Naive thymus-derived CD8-positive, alpha-beta T cell (primary cell): ENCODE measurements around the gene DMBX1. TPM values are rescaled to one million over a fixed set of nuclear protein-coding genes. Genes with fewer than 3 reads are reported as not detected.
A peak's percentile ranks its signal among the peaks of the same experiment; 100 is the strongest.

ENCODE experiments used
- ATAC-seq, 2 donors: fragments of 150-1000 bp; cut with Tn5 transposase in 1 of 2; sonication (Bioruptor Pico), chemical (Tn5 transposase) in 1 of 2; 1 replicate in 1 of 2; 2 replicates in 1 of 2; pipeline ENCODE4 v1.10.0; 2021; ENCODE audit warnings: mild to moderate bottlenecking in 2 of 2, moderate library complexity in 2 of 2
- POLR2A ChIA-PET: fragments of 350-600 bp; sonication (Branson Sonifier 250); formaldehyde crosslinking; loops from one replicate; lab custom pipeline; 2021; ENCODE audit warnings: antibody characterized with exemption; lab: Charles Lee
- DNase-seq, 10 donors: peaks; one replicate each; pipeline versions ENCODE4 v3.0.0 to v3.0.0-alpha.2; 2020 to 2022
- H3K27ac Mint-ChIP-seq, 10 donors: one replicate each; pipeline ENCODE4 v1.8.0; 2020 to 2022; ENCODE audit warnings: mild to moderate bottlenecking in 10 of 10, mixed read lengths in 10 of 10, moderate library complexity in 4 of 10, inconsistent platforms in 1 of 10
- H3K27me3 Mint-ChIP-seq, 5 donors: one replicate each; pipeline ENCODE4 v1.8.0; 2021 to 2022; ENCODE audit warnings: mixed read lengths in 5 of 5
- H3K36me3 Mint-ChIP-seq, 3 donors: one replicate each; pipeline ENCODE4 v1.8.0; 2020 to 2022; ENCODE audit warnings: mixed read lengths in 3 of 3, mild to moderate bottlenecking in 2 of 3, inconsistent platforms in 1 of 3
- H3K4me1 Mint-ChIP-seq, 4 donors: one replicate each; pipeline ENCODE4 v1.8.0; 2021 to 2022; ENCODE audit warnings: mixed read lengths in 4 of 4
- H3K4me3 Mint-ChIP-seq, 10 donors: one replicate each; pipeline ENCODE4 v1.8.0; 2020 to 2022; ENCODE audit warnings: mild to moderate bottlenecking in 10 of 10, mixed read lengths in 10 of 10, moderate library complexity in 6 of 10, inconsistent platforms in 1 of 10
- H3K9me3 Mint-ChIP-seq, 9 donors: one replicate each; pipeline ENCODE4 v1.8.0; 2020 to 2022; ENCODE audit warnings: mixed read lengths in 9 of 9, mild to moderate bottlenecking in 3 of 9, inconsistent platforms in 1 of 9, moderate library complexity in 1 of 9
- polyA plus RNA-seq, 3 donors: library from polyadenylated mRNA; unstranded; fragments of 300-500 nt; fragmentation: Illumina TruSeq; gene quantifications; one replicate each; pipeline ENCODE4 v1.2.3, GENCODE V29; 2021
- total RNA-seq, 8 experiments: library from RNA in 2 of 8; stranded (reverse) in 2 of 8; gene quantifications; one replicate each; pipeline ENCODE4 v1.2.3 and lab custom pipeline; 2021 to 2026

DMBX1 gene
- total and polyA plus RNA-seq, 5 experiments from 2014 or later = not detected

GRCh38 chr1:46451948-46452930 is 37.4 kb upstream of the DMBX1 start:
- Mint-ChIP-seq H3K4me3 (no peak overlapping the region), H3K27ac (peak overlapping the region in 1 of 10 donors; percentile 23), H3K4me1 (peaks cover 8 to 16% (median 11%) of the 10 kb centered on the region in 4 donors), H3K9me3 (no peaks in the 10 kb centered on the region), H3K36me3 (no peaks in the 10 kb centered on the region), H3K27me3 (peaks cover 29 to 91% (median 62%) of the 10 kb centered on the region in 5 donors)
- DNase-seq (no peak), ATAC-seq (no peak)
- POLR2A ChIA-PET = no interaction called here

DNA sequence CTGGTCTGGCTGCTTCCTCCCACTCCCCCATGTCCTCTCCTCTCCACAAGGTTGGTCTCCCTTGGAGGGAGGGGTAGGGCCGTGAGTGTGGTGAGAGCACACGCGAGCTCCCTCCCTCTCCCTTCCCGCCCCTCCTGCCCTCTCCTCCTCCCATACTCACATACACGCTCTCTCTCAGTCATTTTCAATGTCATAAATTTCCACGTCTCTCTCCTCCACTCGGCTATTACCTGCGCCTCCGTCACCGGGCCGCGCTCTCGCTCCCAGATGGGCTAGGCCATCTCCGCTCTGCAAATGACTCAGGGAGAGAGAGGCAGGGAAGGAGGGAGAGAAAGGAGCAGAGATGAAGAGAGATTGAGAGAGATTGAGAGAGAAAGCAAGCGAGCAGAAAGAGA is 36.7 kb upstream of the DMBX1 start:
- Mint-ChIP-seq H3K27ac (peak overlapping the region in 1 of 10 donors; percentile 29), H3K4me1 (peaks cover 3 to 10% (median 8%) of the 10 kb centered on the region in 4 donors), H3K27me3 (peaks cover 25 to 84% (median 56%) of the 10 kb centered on the region in 5 donors), H3K4me3 (no peak overlapping the region), H3K36me3 (no peaks in the 10 kb centered on the region), H3K9me3 (no peaks in the 10 kb centered on the region)
- DNase-seq (no peak), ATAC-seq (no peak)
- POLR2A ChIA-PET = no interaction called here

DNA sequence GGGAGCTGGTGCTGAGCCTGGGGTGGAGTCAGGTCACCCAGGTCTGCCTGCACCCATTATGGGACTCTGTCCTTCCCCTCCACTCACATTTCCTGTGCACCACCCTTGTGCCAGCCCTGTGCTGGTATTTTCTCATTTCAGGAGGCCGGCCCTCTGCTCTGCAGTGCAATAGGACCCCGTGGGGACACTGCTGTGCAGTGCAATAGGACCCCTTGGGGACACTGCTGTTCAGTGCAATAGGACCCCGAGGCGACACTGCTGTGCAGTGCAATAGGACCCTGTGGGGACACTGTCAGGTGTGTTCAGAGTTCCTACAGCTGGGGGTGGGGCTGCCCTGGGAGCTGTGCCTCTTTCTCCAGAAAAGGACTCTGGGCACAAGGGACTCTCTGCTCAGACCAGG is 36.2 kb upstream of the DMBX1 start:
- Mint-ChIP-seq H3K4me3 (no peak overlapping the region), H3K4me1 (peaks cover under 1 to 6% (median 5%) of the 10 kb centered on the region in 4 donors), H3K27me3 (peaks cover 25 to 79% (median 53%) of the 10 kb centered on the region in 5 donors), H3K27ac (no peak overlapping the region), H3K36me3 (no peaks in the 10 kb centered on the region), H3K9me3 (no peaks in the 10 kb centered on the region)
- POLR2A ChIA-PET = no interaction called here
- ATAC-seq (no peak), DNase-seq (no peak)

DNA sequence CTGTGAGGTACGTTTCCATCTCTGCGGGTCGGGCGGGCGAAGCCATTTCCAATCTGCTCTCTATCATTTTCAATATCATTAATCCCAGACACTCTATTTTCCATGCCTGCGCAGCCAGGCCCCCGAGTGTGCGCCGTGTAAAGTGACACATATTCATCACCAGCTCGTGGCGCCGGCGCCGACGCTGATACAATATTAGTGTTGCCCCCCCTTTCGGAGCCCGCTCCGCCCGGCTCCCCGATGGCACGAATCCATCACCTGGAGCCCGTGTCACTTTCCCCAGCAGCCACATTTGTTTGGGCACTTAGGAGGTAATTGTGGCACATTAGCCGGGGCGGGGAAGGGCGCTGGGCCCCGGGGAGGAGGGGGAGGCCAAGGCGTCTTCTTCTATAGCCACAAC is 33.7 kb upstream of the DMBX1 start:
- peaks cover 13 to 76% (median 50%) of the 10 kb centered on the region in 5 donors for H3K27me3 Mint-ChIP-seq
- H3K4me3 Mint-ChIP-seq = no peak overlapping the region
- DNase-seq = no peak
- no peak overlapping the region for H3K27ac Mint-ChIP-seq
- ATAC-seq = no peak
- POLR2A ChIA-PET = no interaction called here
- no peaks in the 10 kb centered on the region for H3K9me3 Mint-ChIP-seq
- H3K36me3 Mint-ChIP-seq = no peaks in the 10 kb centered on the region
- peaks cover 0 to 3% (median under 1%) of the 10 kb centered on the region in 4 donors for H3K4me1 Mint-ChIP-seq

DNA sequence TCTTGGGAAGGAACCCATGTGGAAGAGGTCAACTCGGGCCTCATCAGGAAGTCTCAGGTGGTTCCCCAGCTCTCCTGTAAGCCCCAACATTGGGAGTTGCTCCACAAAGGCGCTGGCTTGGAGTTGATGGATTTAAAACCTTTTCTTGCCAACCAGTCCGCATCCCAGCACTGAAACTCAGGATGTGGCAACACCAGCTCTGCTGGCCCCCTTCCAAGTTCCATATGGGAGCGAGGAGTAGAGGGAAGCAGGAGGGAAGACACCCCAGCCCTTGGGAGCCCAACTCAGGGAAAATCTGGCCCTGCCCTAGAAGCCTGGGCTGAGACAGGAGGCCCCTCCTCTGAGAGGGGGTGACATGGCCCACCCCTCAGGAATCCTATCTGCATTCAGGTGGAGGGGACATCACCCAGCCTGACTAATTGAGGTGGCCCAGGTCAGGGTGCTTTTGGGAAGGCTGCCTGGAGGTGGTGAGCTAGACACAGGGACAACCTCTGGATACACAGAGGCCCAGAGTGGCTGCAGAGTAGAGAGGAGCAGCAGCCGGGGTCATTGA is 33.1 kb upstream of the DMBX1 start:
- no peak overlapping the region for H3K27ac Mint-ChIP-seq
- no peaks in the 10 kb centered on the region for H3K9me3 Mint-ChIP-seq
- H3K4me3 Mint-ChIP-seq = no peak overlapping the region
- no peak for ATAC-seq
- POLR2A ChIA-PET = no interaction called here
- H3K27me3 Mint-ChIP-seq = peaks cover 9 to 72% (median 46%) of the 10 kb centered on the region in 5 donors
- no peak for DNase-seq
- no peaks in the 10 kb centered on the region for H3K36me3 Mint-ChIP-seq
- H3K4me1 Mint-ChIP-seq = peaks cover 0 to 3% (median under 1%) of the 10 kb centered on the region in 4 donors

- no peak overlapping the region for H3K4me3 Mint-ChIP-seq
- no peaks in the 10 kb centered on the region for H3K9me3 Mint-ChIP-seq
- DNase-seq = no peak
- no peaks in the 10 kb centered on the region for H3K36me3 Mint-ChIP-seq
- peaks cover 0 to 3% (median under 1%) of the 10 kb centered on the region in 4 donors for H3K4me1 Mint-ChIP-seq
- H3K27ac Mint-ChIP-seq = no peak overlapping the region
- peaks cover 9 to 72% (median 44%) of the 10 kb centered on the region in 5 donors for H3K27me3 Mint-ChIP-seq
- POLR2A ChIA-PET = no interaction called here
- ATAC-seq = no peak
These were observed 32.5 kb upstream of the DMBX1 start for GRCh38 chr1:46457178-46457577.

DNA sequence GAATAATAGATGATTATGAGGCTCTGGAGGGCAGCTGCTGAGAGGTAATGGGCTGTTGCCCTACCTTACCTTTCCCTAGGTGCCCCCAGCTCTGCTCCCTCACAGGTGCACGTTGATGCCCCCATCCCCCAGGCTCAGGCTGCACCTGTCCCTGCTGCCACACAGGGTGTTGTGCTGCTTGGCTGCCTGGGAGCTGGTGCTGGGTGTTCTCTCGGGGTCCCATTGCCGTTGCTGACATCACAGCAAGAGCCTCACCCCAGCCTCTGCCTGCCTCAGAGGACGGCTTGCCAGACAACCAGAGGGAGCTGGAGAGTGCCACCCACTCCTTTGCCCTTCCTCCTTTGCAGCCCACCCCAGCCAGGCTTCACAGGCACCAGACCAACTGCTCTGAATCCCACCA is 31.4 kb upstream of the DMBX1 start:
- DNase-seq (no peak), ATAC-seq (no peak)
- H3K36me3 Mint-ChIP-seq = no peaks in the 10 kb centered on the region
- no peaks in the 10 kb centered on the region for H3K9me3 Mint-ChIP-seq
- POLR2A ChIA-PET = no interaction called here
- no peak overlapping the region for H3K4me3 Mint-ChIP-seq
- peaks cover 0 to 3% (median 0%) of the 10 kb centered on the region in 4 donors for H3K4me1 Mint-ChIP-seq
- H3K27me3 Mint-ChIP-seq = peaks cover 8 to 72% (median 42%) of the 10 kb centered on the region in 5 donors
- H3K27ac Mint-ChIP-seq = no peak overlapping the region

- POLR2A ChIA-PET = no interaction called here
- Mint-ChIP-seq H3K36me3 (no peaks in the 10 kb centered on the region), H3K9me3 (no peaks in the 10 kb centered on the region), H3K4me1 (peaks cover 0 to 3% (median 0%) of the 10 kb centered on the region in 4 donors), H3K27me3 (peaks cover 9 to 72% (median 43%) of the 10 kb centered on the region in 5 donors), H3K27ac (no peak overlapping the region), H3K4me3 (no peak overlapping the region)
- ATAC-seq (no peak), DNase-seq (no peak)
These were observed 30.8 kb upstream of the DMBX1 start for GRCh38 chr1:46458846-46459245.

GRCh38 chr1:46459315-46459714 is 30.3 kb upstream of the DMBX1 start:
- Mint-ChIP-seq H3K4me3 (no peak overlapping the region), H3K27ac (peak overlapping the region in 1 of 10 donors; percentile 78), H3K4me1 (peaks cover 0 to 3% (median 0%) of the 10 kb centered on the region in 4 donors), H3K36me3 (no peaks in the 10 kb centered on the region), H3K27me3 (peaks cover 11 to 73% (median 46%) of the 10 kb centered on the region in 5 donors), H3K9me3 (no peaks in the 10 kb centered on the region)
- POLR2A ChIA-PET = no interaction called here
- ATAC-seq (no peak), DNase-seq (no peak)

- H3K27ac Mint-ChIP-seq = peak overlapping the region in 1 of 10 donors; percentile 73
- H3K9me3 Mint-ChIP-seq = no peaks in the 10 kb centered on the region
- no peaks in the 10 kb centered on the region for H3K36me3 Mint-ChIP-seq
- peaks cover 10 to 64% (median 40%) of the 10 kb centered on the region in 5 donors for H3K27me3 Mint-ChIP-seq
- DNase-seq (no peak), ATAC-seq (no peak)
- H3K4me3 Mint-ChIP-seq = no peak overlapping the region
- POLR2A ChIA-PET = no interaction called here
- H3K4me1 Mint-ChIP-seq = peaks cover 2 to 6% (median 4%) of the 10 kb centered on the region in 4 donors
These were observed 28.4 kb upstream of the DMBX1 start for GRCh38 chr1:46461017-46461808.

DNA sequence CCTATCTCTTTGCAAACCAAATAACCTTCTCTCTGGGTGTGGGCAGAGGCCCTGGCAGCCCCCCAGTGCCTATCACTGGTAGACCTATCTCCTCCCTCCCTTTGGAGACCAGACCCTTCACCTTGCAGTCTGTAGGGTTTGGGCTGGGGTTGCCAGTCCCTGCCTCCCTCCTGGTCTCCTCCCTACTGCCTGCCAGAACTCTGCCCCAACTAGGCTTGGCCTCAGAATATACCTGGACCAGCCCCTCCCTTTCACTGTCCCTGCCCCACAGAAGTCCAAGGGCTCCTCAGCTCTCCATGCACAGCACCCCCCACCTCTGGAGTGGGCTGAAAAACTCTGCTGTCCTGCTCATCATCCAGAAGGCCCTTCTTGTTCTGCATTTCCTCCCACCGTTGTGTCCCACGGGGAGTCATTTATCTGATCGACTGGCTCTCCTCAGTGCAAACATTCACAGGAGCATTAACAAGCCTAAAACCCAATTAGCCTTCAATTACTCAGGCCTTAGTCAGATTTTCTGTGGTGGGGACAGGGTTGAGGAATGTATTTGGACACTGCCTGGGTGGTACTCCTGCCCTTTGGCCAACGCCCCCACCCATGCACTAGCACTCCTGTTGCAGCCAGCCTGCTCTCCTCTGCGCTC is 27.7 kb upstream of the DMBX1 start:
- H3K9me3 Mint-ChIP-seq = no peaks in the 10 kb centered on the region
- POLR2A ChIA-PET = no interaction called here
- peak overlapping the region in 1 of 10 donors; percentile 20 for H3K27ac Mint-ChIP-seq
- H3K36me3 Mint-ChIP-seq = no peaks in the 10 kb centered on the region
- no peak for DNase-seq
- H3K27me3 Mint-ChIP-seq = peaks cover 10 to 66% (median 43%) of the 10 kb centered on the region in 5 donors
- H3K4me3 Mint-ChIP-seq = no peak overlapping the region
- H3K4me1 Mint-ChIP-seq = peaks cover 4 to 7% (median 6%) of the 10 kb centered on the region in 4 donors
- no peak for ATAC-seq

GRCh38 chr1:46464013-46464548 is 25.6 kb upstream of the DMBX1 start:
- peaks cover 12 to 80% (median 52%) of the 10 kb centered on the region in 5 donors for H3K27me3 Mint-ChIP-seq
- ATAC-seq (no peak), DNase-seq (no peak)
- H3K27ac Mint-ChIP-seq = no peak overlapping the region
- no peaks in the 10 kb centered on the region for H3K36me3 Mint-ChIP-seq
- POLR2A ChIA-PET = no interaction called here
- no peak overlapping the region for H3K4me3 Mint-ChIP-seq
- peaks cover 7 to 11% (median 9%) of the 10 kb centered on the region in 4 donors for H3K4me1 Mint-ChIP-seq
- no peaks in the 10 kb centered on the region for H3K9me3 Mint-ChIP-seq
